Esophagus squamous epithelium (tissue), 4 donors: ENCODE results near the gene CHD3.

ENCODE experiments used
- CTCF ChIP-seq, 6 experiments: fragments of 450-650 bp in 4 of 6; fragments of 200-600 bp in 2 of 6; sonication (generic) in 2 of 6; IDR thresholded peaks; one replicate each; pipeline ENCODE4 v1.5.1; 2016 to 2019; ENCODE audit warnings: antibody characterized with exemption in 6 of 6, mild to moderate bottlenecking in 4 of 6, moderate library complexity in 4 of 6
- POLR2A ChIP-seq, 4 donors: fragments of 450-650 bp; IDR thresholded peaks; one replicate each; pipeline ENCODE4 v1.6.1; 2017; ENCODE audit warnings: antibody characterized with exemption in 4 of 4, mild to moderate bottlenecking in 4 of 4, moderate library complexity in 3 of 4

- TF ChIP-seq POLR2A (IDR thresholded peaks at IDR 0.05), result no peak
- TF ChIP-seq CTCF (IDR thresholded peaks at IDR 0.05), result no peak
Observed at GRCh38 chr17:7840875-7841274, 47.7 kb upstream of the CHD3 start.
